HEK293T (cell line): ENCODE results near the gene VPS37B.

ENCODE experiments used
- BHLHE40 ChIP-seq: fragments of 450-650 bp; IDR thresholded peaks from 2 replicates; pipeline ENCODE4 v1.6.1; 2016; ENCODE audit warnings: mild to moderate bottlenecking, moderate library complexity, borderline replicate concordance
- ELF4 ChIP-seq: fragments of 450-650 bp; IDR thresholded peaks from 2 replicates; pipeline ENCODE4 v1.6.1; 2017; ENCODE audit warnings: antibody characterized with exemption
- LEF1 ChIP-seq: fragments of 450-650 bp; IDR thresholded peaks from 2 replicates; pipeline ENCODE4 v1.6.1; 2017; ENCODE audit warnings: mild to moderate bottlenecking, borderline replicate concordance

DNA sequence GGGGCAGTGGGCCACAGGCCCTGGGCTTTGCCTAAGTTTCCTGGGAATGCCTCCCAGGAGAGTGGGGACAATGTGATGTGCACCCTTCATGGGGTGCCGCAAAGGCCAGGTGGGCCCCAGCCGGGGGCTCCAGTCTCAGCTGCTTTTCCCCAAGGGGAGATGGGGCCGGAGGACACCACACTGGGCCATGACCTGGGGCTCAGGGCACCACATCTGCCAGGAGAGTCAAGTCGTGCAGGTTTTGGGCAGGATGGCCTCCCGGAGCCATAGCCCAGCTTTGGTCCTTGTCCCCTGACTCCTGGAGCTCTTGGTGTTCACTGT is 48.4 kb downstream of the VPS37B start:
- no peak for TF ChIP-seq LEF1
- TF ChIP-seq ELF4 = no peak
- no peak for TF ChIP-seq BHLHE40
